Activated CD8-positive, alpha-beta T cell treated with anti-CD3 and anti-CD28 coated beads, Interleukin-2, amount 10 ng/mL, durations not matched to agents 7 days and 5 days (primary cell): ENCODE results near the gene RNF34. TPM values are rescaled to one million over a fixed set of nuclear protein-coding genes. Genes with fewer than 3 reads are reported as not detected.

ENCODE experiments used
- ATAC-seq: fragments of 150-1000 bp; cut with Tn5 transposase; one replicate; pipeline ENCODE4 v1.10.0; 2021; ENCODE audit warnings: moderate library complexity
- CTCF ChIA-PET: fragments of 350-600 bp; sonication (Branson Sonifier 250); formaldehyde crosslinking; loops from one replicate; lab custom pipeline; 2021; ENCODE audit warnings: antibody characterized with exemption; lab: Charles Lee
- POLR2A ChIA-PET: fragments of 350-600 bp; sonication (Branson Sonifier 250); formaldehyde crosslinking; loops from one replicate; lab custom pipeline; 2021; ENCODE audit warnings: antibody characterized with exemption; lab: Charles Lee
- DNase-seq: peaks from one replicate; pipeline ENCODE4 v3.0.0-alpha.2; 2020
- H3K27ac Mint-ChIP-seq: one replicate; pipeline ENCODE4 v1.8.0; 2021; ENCODE audit warnings: mild to moderate bottlenecking, mixed read lengths
- H3K27me3 Mint-ChIP-seq: one replicate; pipeline ENCODE4 v1.8.0; 2021; ENCODE audit warnings: low read depth, mixed read lengths
- H3K36me3 Mint-ChIP-seq: one replicate; pipeline ENCODE4 v1.8.0; 2021; ENCODE audit warnings: low read depth, mixed read lengths
- H3K4me1 Mint-ChIP-seq: one replicate; pipeline ENCODE4 v1.8.0; 2021; ENCODE audit warnings: low read depth, mixed read lengths
- H3K4me3 Mint-ChIP-seq: one replicate; pipeline ENCODE4 v1.8.0; 2021; ENCODE audit warnings: mild to moderate bottlenecking, mixed read lengths
- H3K9me3 Mint-ChIP-seq: one replicate; pipeline ENCODE4 v1.8.0; 2022; ENCODE audit warnings: mixed read lengths; ENCODE audit not compliant: insufficient read depth
- total RNA-seq, 2 experiments: library from RNA; stranded (reverse); gene quantifications; one replicate each; pipeline ENCODE4 v1.2.3, GENCODE V29; 2021

Gene RNF34, protein sequence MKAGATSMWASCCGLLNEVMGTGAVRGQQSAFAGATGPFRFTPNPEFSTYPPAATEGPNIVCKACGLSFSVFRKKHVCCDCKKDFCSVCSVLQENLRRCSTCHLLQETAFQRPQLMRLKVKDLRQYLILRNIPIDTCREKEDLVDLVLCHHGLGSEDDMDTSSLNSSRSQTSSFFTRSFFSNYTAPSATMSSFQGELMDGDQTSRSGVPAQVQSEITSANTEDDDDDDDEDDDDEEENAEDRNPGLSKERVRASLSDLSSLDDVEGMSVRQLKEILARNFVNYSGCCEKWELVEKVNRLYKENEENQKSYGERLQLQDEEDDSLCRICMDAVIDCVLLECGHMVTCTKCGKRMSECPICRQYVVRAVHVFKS
- 10 to 100 TPM; 74.9 to 85.0 TPM for total RNA-seq

DNA sequence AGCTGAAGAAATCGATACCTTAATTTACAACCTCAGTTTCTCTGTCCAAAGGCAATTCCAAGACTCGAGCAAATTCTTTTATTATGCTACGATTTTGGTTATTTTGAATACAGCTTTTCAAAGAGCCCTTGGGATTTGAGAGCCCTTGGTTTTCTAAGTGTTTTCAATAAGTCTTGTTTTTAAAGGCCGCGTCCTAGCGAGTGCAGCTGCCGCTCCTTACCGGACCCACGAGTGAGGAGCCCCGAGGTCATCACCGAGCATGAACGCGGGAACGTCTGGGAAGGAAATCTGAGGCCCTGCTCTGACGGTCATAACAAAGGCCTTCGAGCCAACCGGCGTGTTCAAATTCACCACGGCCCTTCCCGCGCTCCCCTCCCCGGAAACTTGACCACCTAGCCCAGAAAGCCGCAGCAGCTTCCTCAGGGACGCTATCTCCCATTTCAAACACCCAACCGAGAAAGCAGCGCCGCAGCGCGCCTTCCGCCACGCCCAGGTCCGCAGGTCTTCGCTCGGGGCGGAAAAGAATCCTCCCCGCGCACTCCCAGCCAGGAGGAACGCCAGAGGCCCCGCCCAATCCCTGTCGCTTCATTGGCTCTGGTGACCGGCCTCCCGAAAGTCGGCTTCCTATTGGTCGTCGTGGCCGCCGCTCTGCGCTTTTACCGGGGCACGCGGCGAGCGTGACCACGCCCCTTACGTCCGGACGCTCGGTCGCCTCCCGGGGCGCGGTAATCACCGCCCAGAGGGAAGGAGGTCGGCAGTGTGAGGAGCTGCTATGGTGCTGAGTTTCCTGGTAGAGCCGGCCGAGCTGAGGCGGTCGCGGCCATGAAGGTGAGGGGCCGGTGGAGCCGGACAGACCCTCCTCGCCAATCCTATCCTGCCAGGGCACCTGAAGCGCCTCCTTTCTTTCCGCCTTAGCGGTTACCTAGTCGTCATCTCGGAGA, at the start of gene RNF34:
Gene RNF34 (plus strand): TSS at position 728 of the 941 bp plus-strand sequence. CDS start 95 bp downstream, at position 823.
- Mint-ChIP-seq H3K4me1 (peaks cover 28% of the 10 kb centered on the region), H3K27ac (peak within 1 kb of the TSS; percentile 91), H3K36me3 (peaks cover 24% of the 10 kb centered on the region), H3K4me3 (peak within 1 kb of the TSS; percentile 89), H3K9me3 (no peaks in the 10 kb centered on the region), H3K27me3 (no peaks in the 10 kb centered on the region)
- ChIA-PET CTCF (interaction anchor here (0.8 to 4.5 kb wide), 10 partner anchors 8 to 340 kb away, joined by 3 to 32 read pairs (median 4); partner anchors contain the start of genes ANAPC5 and CAMKK2), POLR2A (interaction anchor here (0.6 to 2.9 kb wide), 24 partner anchors 8 to 1105 kb away, joined by 3 to 41 read pairs (median 4); partner anchors contain the start of genes ANAPC5 and ORAI1)
- DNase-seq: peak; percentile 99
- peak; percentile 95 for ATAC-seq

DNA sequence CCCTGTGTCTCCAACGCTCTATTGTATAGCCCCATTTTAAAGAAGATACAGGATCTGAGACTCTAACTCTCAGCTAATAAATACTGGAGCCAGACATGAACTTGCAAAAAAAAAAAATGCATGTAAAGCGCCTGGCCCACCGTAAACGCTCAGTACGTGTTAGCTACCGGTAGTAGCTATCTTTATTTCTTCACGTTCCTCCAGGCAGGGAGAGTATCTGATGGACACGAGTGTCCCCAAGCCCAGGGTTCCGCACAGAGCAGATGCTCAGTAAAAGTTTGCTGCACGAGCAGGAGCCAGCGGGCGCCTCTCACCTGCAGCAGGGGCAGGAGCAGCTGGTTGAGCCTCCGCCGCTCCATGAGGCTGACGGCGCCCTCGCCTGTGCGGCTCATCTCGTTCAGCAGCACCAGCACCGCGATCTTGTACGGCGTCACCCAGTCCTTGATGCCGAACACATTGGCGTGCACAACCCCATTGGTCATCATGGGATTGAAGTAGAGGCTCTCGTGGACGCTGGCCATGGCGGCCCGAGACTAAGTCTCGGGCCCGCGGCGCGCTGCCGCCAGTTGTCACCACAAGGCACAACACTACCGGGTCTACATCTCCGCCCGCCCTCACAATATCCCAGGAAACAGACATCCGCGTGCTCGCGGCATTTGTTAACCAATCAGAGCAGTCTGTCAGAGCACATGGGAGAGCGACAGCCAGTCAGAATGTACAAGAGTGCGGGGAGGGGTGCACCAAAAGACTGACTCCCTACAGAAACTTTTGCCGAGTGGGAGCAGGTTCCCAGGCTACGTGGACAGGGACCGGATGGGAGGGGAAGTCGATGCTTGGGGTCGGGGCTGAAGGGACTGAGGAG, 47.9 kb upstream of the RNF34 start, which contains the start of gene ANAPC5:
Gene ANAPC5 (minus strand): TSS at position 592 of the 862 bp plus-strand sequence. CDS start 71 bp downstream, at position 521.
- H3K4me3 Mint-ChIP-seq: peak within 1 kb of the TSS; percentile 87
- peak within 1 kb of the TSS; percentile 97 for H3K27ac Mint-ChIP-seq
- H3K27me3 Mint-ChIP-seq: peaks cover under 1% of the 10 kb centered on the region
- ATAC-seq (peak; percentile 98), DNase-seq (peak; percentile 95)
- ChIA-PET CTCF (interaction anchor here (0.6 to 2.9 kb wide), 10 partner anchors 11 to 292 kb away, joined by 3 to 15 read pairs (median 4); partner anchors contain the start of gene RNF34), POLR2A (interaction anchor here (0.6 to 3.5 kb wide), 11 partner anchors 8 to 441 kb away, joined by 3 to 41 read pairs (median 4); partner anchors contain the start of gene RNF34)
- peaks cover 12% of the 10 kb centered on the region for H3K36me3 Mint-ChIP-seq
- peaks cover 22% of the 10 kb centered on the region for H3K4me1 Mint-ChIP-seq
- no peaks in the 10 kb centered on the region for H3K9me3 Mint-ChIP-seq

DNA sequence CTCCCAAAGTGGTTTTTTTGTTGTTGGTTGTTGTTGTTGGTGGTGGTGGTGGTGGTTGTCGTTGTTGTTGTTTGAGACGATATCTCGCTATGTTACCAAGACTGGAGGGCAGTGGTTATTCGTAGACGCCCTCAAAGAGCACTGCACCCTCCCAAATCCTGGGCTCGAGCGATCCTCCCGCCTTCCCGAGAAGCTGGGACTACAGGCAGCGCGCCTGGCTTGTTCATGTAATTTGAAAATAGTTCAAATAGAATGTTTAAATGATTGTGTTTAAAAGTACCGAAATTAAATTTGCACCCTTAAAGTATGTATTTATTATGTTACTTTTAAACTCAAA, 47.3 kb upstream of the RNF34 start:
- DNase-seq: no peak
- ATAC-seq: peak; percentile 28
- H3K27ac Mint-ChIP-seq: peak overlapping the region; percentile 97
- ChIA-PET POLR2A (interaction anchor here (0.6 to 3.5 kb wide), 6 partner anchors 17 to 74 kb away, joined by 3 to 41 read pairs (median 6); partner anchors contain the start of gene RNF34), CTCF (interaction anchor here (0.9 to 2.9 kb wide), 4 partner anchors 18 to 48 kb away, joined by 3 to 15 read pairs (median 4); partner anchors contain the start of gene RNF34)
- peak overlapping the region; percentile 87 for H3K4me3 Mint-ChIP-seq
- no peaks in the 10 kb centered on the region for H3K9me3 Mint-ChIP-seq
- peaks cover 3% of the 10 kb centered on the region for H3K27me3 Mint-ChIP-seq
- peaks cover 20% of the 10 kb centered on the region for H3K4me1 Mint-ChIP-seq
- H3K36me3 Mint-ChIP-seq: peaks cover 10% of the 10 kb centered on the region

DNA sequence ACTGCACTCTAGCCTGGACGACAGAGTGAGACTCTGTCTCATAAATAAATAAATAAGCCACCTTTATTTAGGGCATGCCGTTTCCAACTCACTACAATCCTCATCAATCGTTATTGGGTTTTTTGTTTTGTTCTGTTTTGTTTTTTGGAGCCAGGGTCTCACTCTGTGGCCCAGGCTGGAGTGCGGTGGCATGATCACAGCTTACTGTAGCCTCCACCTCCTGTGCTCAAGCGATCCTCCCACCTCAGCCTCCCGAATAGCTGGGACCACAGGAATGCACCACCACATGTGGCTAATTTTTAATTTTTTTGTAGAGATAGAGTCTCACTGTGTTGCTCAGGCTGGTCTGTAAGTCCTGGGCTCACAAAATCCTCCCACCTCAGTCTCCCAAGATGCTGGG, 44.1 kb upstream of the RNF34 start:
- Mint-ChIP-seq H3K4me1 (peaks cover 11% of the 10 kb centered on the region), H3K4me3 (no peak overlapping the region), H3K9me3 (no peaks in the 10 kb centered on the region), H3K36me3 (peaks cover 2% of the 10 kb centered on the region), H3K27ac (no peak overlapping the region), H3K27me3 (peaks cover 6% of the 10 kb centered on the region)
- ATAC-seq (no peak), DNase-seq (no peak)
- ChIA-PET CTCF (interaction anchor here (2.2 kb wide), 1 partner anchor 87 kb away, joined by 7 read pairs; no protein-coding TSS in a partner anchor), POLR2A (interaction anchor here (1.4 kb wide), 1 partner anchor 45 kb away, joined by 7 read pairs; no protein-coding TSS in a partner anchor)

DNA sequence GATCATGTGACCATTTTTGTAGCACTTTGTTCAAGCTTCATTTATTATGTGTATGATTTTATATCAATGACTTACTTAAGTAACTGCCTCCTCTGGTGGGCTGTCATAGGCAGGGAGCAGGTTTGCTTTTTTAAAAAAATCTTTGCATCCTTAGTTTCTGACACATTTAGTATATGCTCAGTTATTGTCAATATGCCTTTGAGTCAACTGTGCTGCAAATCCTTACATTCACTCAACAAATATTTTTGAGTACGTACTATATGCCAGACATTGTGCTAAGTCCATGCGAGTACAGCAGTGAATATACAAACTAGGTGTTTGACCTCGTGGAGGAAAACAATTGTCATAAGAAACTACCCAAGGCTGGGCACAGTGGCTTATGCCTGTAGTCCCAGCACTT, 43.3 kb upstream of the RNF34 start:
- no peak overlapping the region for H3K27ac Mint-ChIP-seq
- ATAC-seq (no peak), DNase-seq (no peak)
- peaks cover 6% of the 10 kb centered on the region for H3K27me3 Mint-ChIP-seq
- no peak overlapping the region for H3K4me3 Mint-ChIP-seq
- H3K9me3 Mint-ChIP-seq: no peaks in the 10 kb centered on the region
- peaks cover 2% of the 10 kb centered on the region for H3K36me3 Mint-ChIP-seq
- CTCF ChIA-PET: no interaction called here
- POLR2A ChIA-PET: no interaction called here
- H3K4me1 Mint-ChIP-seq: peaks cover 8% of the 10 kb centered on the region

DNA sequence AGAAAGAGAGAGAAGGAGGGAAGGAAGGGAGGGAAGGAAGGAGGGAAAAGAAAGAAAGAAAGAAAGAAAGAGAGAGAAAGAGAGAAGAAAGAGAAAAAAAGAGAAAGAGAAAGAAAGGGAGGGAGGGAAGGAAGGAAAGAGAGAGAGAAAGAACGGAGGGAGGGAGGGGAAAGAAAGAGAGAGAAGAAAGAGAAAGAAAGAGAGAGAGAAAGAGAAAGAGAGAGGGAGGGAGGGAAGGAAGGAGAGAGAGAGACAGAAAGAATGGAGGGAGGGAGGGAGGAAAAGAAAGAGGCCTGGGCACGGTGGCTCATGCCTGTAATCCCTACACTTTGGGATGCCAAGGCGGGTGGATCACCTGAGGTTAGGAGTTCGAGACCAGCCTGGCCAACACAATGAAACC, 42.6 kb upstream of the RNF34 start:
- H3K4me3 Mint-ChIP-seq: no peak overlapping the region
- ChIA-PET POLR2A (no interaction called here), CTCF (no interaction called here)

DNA sequence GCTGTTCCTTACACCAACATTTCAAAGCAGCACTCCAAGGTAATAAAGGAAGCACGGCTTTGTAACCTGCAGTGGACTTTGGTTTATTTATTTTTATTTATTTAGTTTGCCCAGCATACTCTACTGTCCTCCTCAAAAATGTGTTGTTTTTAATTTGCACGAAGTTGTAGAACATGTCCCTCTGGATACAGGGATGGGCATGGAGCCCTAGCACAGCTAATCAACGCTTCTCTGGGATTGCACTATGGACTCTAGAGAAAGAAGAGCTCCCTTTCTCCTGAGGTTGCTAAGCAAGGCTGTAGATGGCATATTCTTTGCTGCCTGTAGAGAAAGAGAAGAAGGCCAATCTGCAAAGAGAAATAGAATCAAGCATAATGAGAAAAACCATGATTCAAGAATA, 41.8 kb upstream of the RNF34 start:
- Mint-ChIP-seq H3K27ac (no peak overlapping the region), H3K9me3 (no peaks in the 10 kb centered on the region), H3K4me3 (no peak overlapping the region), H3K4me1 (peaks cover 2% of the 10 kb centered on the region), H3K36me3 (no peaks in the 10 kb centered on the region), H3K27me3 (peaks cover 6% of the 10 kb centered on the region)
- CTCF ChIA-PET: interaction anchor here (0.6 to 1.3 kb wide), 2 partner anchors 24 to 45 kb away, joined by 3 read pairs; no protein-coding TSS in a partner anchor
- POLR2A ChIA-PET: interaction anchor here (0.8 to 1.0 kb wide), 2 partner anchors 22 to 24 kb away, joined by 3 read pairs; no protein-coding TSS in a partner anchor
- ATAC-seq (no peak), DNase-seq (no peak)

More for the DNA sequence above, 42.6 kb upstream of the RNF34 start:
- ATAC-seq: no peak
- DNase-seq: no peak
- peaks cover 6% of the 10 kb centered on the region for H3K4me1 Mint-ChIP-seq
- no peak overlapping the region for H3K27ac Mint-ChIP-seq
- H3K36me3 Mint-ChIP-seq: no peaks in the 10 kb centered on the region
- H3K27me3 Mint-ChIP-seq: peaks cover 6% of the 10 kb centered on the region
- H3K9me3 Mint-ChIP-seq: no peaks in the 10 kb centered on the region

DNA sequence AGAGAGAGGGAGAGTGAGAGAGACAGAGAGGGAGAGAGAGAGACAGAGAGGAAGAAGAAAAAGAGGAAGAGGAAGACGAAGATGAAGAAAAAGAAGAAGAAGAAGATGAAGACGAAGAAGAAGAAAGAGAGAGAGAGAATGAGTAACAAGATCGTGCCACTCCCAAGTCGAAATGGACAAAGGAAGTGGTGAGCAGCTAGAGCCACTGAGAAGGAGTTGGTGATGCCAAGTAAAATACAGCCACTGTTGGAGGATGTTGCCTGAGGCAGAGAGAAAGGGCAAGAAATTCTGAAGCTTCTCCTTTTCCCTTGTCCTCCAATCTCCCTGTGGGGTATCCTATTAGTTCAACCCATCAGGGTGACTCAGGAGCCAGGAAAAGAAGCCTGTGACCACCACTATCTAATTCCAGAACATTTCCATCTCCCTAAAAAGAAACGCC, 35.2 kb upstream of the RNF34 start:
- POLR2A ChIA-PET: no interaction called here
- Mint-ChIP-seq H3K9me3 (no peaks in the 10 kb centered on the region), H3K36me3 (no peaks in the 10 kb centered on the region), H3K27me3 (peaks cover 21% of the 10 kb centered on the region), H3K4me1 (peaks cover 8% of the 10 kb centered on the region), H3K4me3 (no peak overlapping the region), H3K27ac (no peak overlapping the region)
- ATAC-seq (no peak), DNase-seq (no peak)
- CTCF ChIA-PET: no interaction called here

DNA sequence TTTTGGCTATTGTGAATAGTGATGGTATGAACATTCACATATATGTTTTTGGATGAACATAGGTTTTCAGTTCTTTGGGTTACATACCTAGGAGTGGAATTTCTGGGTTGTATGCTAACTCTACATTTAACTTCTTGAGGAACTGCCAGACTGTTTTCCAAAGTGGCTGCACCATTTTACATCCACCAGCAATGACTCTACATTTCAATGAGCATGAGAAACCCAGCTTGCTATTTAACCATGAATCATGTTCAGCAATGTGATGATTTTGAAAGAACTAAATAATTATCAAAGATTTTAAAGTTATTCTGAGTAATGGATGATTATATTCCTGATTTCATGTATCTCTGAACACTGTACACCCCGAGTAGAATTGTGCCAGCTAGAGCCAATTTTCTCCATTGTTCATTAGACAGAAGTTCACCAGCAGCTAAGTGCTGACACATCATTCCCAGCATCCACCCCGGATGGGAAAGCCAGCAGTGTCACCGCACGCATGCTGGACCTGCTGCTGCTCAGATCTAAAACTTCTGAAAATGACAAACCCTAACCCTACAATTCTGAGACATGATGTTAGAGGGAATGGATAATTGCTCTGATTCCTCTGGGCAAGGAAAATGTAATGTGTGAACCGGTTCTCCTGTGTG, 34.4 kb upstream of the RNF34 start:
- ChIA-PET CTCF (interaction anchor here (1.6 kb wide), 1 partner anchor 30 kb away, joined by 4 read pairs; no protein-coding TSS in a partner anchor), POLR2A (no interaction called here)
- Mint-ChIP-seq H3K27me3 (peaks cover 21% of the 10 kb centered on the region), H3K27ac (no peak overlapping the region), H3K9me3 (no peaks in the 10 kb centered on the region), H3K4me3 (no peak overlapping the region), H3K36me3 (no peaks in the 10 kb centered on the region), H3K4me1 (peaks cover 8% of the 10 kb centered on the region)
- ATAC-seq: no peak
- no peak for DNase-seq

DNA sequence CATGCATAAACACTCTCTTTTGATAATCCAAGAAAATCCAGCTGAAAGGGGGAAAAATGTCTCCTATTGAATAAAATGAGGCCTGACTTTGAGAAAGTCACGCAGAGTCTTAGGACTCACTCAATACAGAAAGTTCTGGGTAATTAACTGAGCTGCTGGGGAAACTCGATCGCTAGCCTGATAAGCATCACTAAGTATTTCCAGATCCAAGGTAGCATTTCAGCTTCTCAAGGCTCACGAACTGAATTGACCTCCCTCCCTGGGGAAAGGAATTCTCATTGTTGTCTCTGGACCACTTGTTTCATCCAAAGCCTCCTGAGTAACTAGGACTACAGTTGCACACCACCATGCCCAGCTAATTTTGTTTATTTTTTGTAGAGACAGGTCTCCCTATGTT, 33.9 kb upstream of the RNF34 start:
- no peak overlapping the region for H3K4me3 Mint-ChIP-seq
- POLR2A ChIA-PET: no interaction called here
- no peak for DNase-seq

More for the DNA sequence above, 33.9 kb upstream of the RNF34 start:
- peaks cover 21% of the 10 kb centered on the region for H3K27me3 Mint-ChIP-seq
- H3K4me1 Mint-ChIP-seq: peaks cover 8% of the 10 kb centered on the region
- H3K36me3 Mint-ChIP-seq: no peaks in the 10 kb centered on the region
- no peaks in the 10 kb centered on the region for H3K9me3 Mint-ChIP-seq
- CTCF ChIA-PET: interaction anchor here (1.6 kb wide), 1 partner anchor 31 kb away, joined by 4 read pairs; no protein-coding TSS in a partner anchor
- no peak overlapping the region for H3K27ac Mint-ChIP-seq
- ATAC-seq: no peak
